GM18520 (cell line): ENCODE data around the gene LRRC2.
"Not testable (repeated sequence)": the region's sequence is repeated elsewhere in the genome, so short reads cannot be mapped to it uniquely, and the experiment has no call there.

ENCODE experiments used
- ATAC-seq: cut with Tn5 transposase; IDR thresholded peaks from one replicate; pipeline ENCODE4 v1.9.1; 2021; ENCODE audit not compliant: unreplicated experiment

The LRRC2 gene

DNA sequence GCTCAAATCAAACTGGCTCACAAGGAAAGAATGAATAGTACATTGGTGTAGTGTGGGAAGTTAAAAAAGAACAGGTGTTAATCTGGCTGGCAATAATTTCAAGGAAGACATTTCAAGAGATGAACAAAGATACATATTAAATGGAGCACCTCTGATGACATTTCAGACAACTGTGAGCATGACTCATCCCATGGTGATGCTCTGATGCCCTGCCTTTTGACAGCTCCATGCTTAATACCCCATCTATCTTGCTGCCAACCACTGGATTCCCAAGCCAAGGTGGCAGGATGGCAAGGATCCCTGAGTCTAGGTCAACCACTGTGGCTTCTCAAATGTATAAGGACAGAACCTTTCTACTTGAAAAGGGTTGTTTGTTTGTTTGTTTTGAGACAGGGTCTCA is 29.3 kb downstream of the LRRC2 start:
- ATAC-seq = no peak

DNA sequence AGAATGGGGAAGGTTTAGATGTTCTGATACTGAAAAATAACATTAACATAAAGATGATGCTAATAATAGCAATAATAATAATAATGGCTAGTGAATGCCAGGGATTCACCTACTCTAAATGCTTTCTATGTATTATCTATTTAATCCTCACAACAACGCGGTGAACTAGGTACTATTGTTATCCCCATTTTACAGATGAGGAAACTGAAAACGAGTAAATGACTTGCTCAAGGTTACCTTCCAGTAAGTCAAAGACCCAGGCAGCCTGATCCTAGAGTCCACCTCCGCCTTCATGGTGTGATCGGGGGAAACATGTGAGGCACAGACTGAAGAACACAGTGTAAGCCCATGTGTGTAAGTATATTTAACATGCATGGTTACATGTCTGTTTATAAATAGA is 30.4 kb downstream of the LRRC2 start:
- ATAC-seq = no peak

DNA sequence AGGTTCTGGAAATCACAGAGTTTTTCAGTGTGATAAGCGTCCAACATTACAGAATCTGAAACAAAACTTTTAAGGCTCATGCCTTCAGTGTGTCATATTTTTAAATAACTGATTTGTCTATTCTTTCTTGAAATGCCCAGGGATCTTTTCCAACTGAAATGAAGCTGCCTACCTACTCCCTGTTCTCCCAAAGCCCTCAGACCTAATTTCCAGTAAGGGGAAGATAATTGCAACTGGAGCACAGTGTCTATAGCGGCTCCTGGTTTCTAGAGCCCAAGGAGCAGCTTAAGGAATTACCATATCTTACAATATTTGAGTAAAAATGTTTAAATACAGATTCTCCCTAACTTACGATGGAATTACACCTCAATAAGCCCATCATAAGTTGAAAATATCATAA is 33.0 kb downstream of the LRRC2 start:
- ATAC-seq = no peak

DNA sequence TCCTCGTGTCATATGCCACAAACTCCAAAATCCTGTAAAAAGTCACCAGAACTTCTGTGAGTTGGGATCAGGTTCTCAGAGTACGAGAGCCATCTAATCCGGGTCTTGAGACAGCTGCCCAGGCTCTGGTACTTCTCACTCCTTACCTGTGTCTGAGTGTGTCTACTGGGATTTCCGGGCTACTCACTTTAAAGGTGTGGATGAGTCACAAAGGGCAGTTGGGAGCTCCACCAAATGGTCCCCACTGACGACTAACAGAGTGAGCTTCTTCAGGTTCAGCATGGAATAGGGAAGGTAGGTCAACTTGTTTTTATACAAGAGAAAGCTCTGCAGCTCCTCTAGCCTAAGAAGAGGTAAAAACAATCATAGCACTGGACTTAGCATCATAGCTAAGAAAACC is 38.9 kb downstream of the LRRC2 start:
- ATAC-seq = no peak

DNA sequence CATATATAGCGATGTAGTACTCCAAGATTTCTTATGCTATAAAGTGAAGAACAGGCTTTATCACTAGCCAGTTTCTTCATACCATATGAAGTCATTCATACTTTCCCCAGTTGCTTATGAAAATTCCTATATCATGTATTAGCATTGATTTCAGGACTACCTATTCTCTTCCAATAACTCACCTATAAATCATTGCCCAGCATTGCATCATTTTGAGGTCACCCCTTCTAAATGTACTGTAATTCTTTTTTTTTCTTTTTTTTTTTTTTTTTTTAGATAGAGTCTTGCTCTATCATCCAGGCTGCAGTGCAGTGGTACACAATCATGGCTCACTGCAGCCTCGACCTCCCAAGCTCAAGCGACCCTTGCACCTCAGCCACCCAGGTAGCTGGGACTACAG is 41.3 kb downstream of the LRRC2 start:
- ATAC-seq = no peak

DNA sequence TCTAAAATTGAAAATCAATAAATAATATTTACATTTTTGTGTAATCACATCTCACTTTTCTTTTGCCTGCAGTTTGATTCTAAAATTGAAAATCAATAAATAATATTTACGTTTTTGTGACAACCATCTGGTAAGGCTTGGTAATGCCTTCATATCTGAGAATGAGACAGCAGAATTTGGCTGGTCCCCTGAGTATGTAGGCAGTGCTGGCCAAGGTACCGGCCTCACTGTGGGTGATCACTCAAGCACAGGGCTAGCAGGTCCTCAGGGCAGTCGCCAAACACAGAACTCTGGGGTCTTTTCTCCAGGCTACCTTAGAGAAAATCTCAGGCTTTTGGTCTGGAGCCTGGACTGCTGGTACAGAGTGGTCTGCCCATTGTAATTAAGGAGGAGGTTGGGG is 42.1 kb downstream of the LRRC2 start:
- ATAC-seq = no peak

DNA sequence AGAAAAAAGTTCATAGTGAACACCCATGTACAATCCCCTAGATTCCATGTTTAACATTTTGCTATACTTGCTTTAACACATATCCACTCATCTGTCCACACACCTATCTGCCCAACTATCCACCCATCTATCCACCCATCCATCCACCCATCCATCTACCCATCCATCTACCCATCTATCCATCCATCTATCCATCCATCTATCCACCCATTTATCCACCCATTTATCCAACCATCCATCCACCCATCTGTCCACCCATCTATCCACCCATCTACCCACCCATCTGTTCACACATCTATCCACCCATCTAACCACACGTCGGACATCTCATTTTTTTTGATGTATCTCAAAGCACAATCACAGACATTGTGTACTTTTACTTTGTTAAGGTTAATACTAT is 42.5 kb downstream of the LRRC2 start:
- ATAC-seq = no peak

DNA sequence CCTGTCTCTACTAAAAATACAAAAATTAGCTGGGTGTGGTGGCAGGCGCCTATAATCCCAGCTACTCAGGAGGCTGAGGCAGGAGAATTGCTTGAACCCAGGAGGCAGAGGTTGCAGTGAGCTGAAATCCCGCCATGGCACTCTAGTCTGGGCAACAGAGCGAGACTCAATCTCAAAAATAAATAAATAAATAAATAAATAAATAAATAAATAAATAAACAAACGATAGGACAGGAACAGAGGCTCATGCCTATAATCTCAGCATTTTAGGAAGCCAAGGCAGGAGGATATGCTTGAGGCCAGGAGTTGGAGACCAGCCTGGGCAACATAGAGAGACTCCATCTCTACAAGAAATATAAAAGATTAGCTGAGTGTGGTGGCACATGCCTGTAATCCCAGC is 43.9 kb downstream of the LRRC2 start:
- ATAC-seq = not testable (repeated sequence)

DNA sequence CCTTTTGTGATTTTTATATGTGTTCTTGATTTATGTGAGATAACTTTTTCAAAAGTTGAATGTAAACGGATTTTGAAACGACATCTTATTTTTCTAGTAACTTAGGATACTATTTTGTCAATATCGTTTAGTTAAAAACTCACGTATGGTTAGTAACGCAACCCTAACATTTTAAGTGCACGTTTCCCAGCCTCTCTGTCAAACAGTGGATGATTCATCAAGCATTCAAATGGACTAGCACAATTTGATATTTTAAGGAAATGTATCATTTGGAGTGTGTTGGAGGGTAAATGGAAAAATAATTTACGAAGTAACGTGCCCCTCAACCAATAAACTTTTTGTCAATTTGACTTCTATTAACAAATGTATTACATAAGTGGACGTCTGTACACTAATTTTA is 45.0 kb downstream of the LRRC2 start:
- no peak for ATAC-seq

DNA sequence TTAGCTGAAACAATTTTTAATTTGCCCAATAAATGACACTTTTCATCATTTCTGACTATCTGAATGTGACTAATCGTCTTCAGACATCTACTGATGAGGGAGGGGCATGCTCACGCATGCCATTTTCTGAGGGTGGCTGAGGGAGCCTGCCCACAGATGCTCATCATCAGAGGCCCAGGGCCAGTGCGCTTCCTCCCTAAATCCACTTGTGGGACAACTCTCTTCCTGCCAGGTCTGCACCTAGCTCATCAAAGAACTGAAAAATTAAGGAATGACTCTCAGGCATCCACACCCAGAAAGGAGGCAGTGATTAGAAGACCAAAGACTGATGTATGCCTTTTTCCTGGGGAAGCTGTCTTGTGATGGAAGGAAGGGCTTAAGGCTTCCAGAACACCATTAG is 45.6 kb downstream of the LRRC2 start:
- no peak for ATAC-seq

DNA sequence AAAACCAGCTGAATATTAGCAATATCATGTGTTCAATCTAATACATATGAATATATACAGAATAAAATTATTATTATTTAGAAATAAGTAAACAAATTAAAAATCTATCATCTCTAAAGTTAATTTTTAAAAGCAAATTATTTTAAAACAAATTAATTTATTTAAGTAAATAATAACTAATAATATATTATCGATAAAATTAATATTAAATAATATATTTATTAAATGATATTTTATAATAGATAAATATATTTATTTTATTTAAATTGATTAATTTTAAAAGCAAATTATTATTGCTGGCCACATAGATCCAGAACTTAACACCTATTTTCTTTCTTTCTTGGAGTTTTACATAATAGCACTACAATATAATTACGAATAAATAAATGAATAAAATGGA is 46.1 kb downstream of the LRRC2 start:
- no peak for ATAC-seq

DNA sequence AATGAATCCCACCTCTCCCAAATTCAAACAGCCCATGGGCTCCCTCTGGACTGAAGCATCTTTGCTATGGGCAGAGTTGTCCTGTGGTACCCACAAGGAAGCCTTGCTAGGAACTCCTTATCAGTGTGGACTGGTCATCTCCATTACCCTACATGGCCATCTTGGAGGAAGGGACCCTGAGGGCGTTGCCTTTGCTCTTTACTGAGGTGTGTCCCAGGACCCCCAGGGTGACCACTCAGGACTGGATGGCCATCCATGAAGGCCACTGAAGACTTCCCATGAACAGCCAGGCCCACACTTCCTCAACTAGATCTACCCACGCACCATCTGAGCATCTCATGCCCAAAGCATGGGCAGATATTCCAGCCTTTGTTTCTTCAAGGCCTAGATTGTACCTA is 48.3 kb downstream of the LRRC2 start:
- no peak for ATAC-seq

DNA sequence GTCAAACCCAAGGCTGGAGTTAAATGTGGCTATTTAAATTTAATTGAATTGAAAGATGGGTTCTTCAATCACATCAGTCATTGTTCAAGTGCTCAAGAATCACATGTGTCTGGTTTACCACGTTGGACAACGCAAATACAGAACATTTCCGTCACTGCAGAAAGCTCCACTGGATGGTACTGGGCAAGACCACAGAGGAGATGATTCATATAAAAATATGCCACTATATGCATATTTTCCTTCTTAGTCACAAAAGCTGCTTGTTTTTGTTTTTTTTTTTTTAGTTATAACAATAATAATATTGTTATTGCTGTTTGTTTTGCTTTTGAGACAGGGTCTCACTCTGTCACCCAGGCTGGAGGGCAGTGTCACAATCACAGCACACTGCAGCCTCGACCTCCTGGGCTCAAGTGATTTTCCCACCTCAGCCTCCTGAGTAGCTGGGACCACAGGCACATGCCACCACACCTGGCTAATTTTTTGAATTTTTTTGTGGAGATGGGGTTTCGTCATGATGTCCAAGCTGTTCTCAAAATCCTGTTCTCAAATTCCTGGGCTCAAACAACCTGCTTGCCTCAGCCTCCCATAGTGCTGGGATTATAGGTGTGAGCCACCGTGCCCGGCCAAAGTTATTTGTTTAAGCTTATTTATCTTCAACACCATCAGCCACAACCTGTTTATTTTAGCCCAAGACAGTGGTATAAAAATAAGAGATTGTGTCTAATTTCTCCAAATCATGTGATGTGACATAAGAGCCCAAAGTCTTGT is 48.9 kb downstream of the LRRC2 start:
- no peak for ATAC-seq

DNA sequence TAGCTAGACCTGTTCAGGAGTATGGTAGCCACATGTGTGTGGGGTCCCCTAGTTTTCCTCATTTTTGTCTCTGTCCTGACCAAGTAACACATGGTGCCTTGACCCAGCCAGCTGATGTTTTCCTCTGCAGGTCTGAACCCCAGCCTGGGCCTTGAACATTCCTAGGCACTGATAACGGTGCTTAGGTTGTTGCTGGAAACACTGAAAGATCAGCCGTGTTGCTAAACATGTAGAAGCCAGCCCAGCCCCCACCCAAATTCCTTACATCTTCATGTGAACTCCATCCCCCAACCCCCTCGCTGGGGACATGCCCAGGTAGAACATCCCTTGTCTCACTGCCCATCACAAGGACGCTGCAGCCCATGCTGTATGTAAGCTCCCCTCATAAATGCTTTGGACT is 49.6 kb downstream of the LRRC2 start:
- no peak for ATAC-seq

DNA sequence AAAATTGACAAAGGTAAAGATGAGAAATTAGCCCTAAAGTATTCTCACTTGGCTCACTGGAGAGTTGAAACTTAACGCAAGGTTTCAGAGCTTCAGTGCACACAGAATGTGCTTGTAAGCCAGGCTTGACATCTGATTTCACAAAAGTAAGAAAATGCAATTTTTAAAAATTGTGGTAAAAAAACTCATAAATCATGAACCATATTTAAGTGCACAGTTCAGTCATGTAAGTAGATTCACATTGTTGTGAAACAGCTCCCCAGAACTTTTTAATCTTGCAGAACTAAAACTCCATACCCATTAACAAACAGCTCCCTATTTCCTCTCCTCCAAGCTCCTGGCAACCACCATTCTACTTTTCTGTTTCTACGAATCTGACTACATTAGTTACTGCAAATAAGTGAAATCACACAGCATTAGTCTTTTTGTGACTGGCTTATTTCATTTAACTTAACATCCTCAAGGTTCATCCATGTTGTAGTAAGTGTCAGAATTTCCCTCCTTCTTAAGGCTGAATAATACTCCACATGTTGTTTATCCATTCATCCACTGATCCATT is 53.8 kb downstream of the LRRC2 start:
- ATAC-seq = no peak

DNA sequence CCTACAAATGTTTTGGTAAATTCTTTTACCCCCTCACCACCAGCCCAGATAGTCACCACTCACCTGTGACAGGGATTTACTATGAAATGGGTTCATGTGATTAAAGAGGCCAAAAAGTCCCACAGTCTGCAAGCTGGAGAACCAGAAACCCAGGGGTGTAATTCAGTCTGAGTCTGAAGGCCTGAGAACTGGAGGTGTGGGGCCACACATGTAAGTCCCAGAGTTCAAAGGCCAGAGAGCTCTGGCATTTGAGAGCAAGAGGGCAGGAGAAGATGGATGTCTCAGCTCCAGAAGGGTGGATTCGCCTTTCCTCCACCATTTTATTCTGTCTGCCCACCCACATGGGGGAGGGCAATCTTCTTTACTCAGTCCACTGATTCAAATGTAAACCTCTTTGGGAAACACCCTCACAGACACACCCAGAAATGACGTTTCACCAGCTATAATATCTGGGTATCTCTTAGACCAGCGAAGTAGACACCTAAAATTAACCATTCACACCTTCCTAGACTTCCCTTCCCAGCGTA is 56.4 kb downstream of the LRRC2 start:
- no peak for ATAC-seq

DNA sequence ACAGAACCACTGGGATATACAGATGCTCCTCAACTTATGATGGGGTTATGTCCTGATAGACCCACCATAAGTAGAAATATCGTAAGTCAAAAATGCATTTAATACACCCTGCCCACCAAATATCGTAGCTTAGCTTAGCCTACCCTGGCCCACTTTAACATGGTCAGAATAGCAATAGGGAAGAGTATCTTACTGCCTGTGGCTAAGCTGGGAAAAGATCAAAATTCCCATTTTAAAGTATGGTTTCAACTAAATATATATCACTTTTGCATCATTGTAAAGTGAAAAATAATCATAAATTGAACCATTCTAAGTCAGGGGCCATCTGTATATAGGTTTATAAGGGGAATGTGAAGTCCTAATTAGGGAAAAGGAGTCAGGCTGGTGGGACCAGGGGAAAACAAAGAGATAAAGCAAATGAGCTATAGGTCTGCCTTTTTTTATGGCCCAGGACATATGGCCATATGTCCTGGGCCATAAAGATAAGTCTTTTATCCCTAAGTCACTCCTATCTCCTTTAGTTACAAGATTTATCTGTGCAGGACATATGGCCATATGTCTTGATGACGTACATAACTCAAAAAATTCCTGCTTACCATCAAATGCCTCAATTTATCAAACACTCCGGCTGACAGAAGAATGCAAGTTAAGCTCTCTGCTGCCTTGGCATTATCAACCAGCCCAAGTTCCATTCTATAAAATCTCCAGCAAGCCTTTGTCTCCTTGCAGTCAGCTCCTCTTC is 57.1 kb downstream of the LRRC2 start:
- no peak for ATAC-seq

DNA sequence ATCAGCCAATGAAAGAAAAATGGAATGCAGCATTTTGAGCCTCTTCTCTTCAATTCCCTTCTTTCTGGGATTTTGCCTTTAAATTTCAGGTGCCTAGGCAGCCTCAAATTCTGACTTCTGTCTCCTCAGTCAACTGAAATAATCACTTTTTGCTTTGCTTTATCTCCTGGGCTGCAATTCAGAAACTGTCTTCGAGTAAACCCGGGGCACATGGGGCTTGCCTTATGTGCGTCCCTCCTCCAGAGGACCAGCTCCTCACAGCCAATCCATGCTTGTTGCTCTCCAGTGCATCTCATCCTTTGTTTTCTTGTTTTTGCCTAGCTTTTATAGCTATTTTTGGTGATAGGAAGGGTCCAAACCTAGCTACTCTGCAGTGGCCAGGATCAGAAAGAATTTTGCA is 59.6 kb downstream of the LRRC2 start:
- no peak for ATAC-seq

DNA sequence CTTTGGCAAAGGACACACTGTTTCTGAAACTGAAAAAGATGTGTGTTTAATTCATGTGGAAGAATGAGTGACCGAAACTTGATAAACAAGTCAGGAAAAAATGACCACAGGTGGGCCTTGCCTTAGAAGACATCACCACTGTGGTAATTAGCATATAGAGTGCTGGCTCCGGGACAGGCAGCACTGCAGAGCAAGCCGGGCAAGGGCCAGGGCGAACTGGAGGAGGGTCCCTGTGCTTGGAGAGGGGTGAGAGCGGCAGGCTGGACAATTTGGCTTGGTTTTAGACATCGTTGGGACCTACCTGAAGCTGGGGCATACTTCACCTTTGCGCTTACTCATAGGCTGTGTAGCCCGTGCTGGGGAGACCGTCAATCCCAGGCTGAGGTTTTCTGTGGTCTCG is 60.1 kb downstream of the LRRC2 start:
- no peak for ATAC-seq

DNA sequence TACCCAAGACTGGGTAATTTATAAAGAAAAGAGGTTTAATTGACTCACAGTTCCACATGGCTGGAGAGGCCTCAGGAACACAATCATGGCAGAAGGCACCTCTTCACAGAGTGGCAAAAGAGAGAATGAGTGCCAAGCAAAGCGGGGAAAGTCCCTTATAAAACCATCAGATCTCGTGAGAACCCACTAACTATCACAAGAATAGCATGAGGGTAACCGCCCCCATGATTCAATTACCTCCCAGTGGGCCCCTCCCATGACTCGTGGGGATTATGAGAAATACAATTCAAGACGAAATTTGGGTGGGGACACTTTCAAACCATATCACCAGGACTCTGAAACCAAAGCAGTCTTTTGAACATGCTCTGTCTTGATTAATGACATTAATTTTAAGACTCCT is 61.3 kb downstream of the LRRC2 start:
- ATAC-seq = no peak

DNA sequence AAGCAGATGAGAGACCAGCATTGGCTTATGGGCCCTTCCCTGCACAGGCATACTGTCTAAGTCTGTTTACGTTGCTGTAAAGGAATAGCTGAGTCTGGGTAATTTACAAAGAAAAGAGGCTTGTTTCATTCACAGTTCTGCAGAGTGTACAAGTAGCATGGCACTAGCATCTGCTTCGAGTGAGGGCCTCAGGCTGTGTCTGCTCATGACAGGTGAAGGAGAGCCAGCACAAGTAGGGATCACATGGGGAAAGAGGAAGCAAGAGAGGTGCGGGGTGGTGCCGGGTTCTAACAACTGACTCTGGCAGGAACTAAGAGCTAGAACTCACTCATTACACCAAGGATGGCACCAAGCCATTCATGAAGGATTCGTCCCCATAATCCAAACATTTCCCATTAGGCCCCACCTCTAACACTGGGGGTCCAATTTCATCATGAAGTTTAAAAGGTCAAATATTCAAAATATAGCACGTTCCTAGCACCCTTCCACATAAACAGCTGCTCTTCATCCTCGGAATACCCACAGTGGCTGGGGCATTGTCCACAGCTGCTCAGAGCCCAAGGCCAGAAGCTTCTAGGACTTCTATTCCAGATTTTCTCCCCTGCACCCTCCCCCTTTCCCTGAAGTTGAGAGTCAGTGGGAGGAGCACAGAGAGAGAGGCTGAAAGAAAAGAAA is 62.8 kb downstream of the LRRC2 start:
- ATAC-seq = no peak

DNA sequence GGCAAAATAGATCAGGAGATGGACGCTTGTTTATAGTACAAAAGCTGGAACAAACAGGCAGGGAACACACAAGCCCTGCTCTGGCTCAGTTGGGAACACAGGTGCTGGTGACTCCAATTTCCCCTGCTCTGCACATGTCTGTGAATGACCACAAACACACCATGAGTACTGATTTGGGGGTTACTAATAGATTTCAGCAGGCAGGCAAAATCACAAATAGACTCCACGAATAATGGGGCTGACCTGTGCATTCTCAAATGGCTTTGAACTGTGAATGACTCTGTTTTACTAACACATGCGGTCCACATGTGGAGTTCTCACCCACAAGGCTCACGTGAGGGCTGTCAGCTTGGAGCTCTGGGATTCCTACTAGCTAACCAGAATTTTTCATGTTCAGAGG is 64.4 kb downstream of the LRRC2 start:
- ATAC-seq = no peak
